Neural cell (in vitro differentiated cells): Measurements from ENCODE around the gene IL23R. TPM values are rescaled to one million over a fixed set of nuclear protein-coding genes. Genes with fewer than 3 reads are reported as not detected.

Experiments
- H2AFZ ChIP-seq: fragments of 200-600, 300-800 bp; sonication (generic), shearing (Covaris generic); 2 replicates; pipeline ENCODE4 v1.6.0; 2014; ENCODE audit warnings: low read depth, mild to moderate bottlenecking, antibody characterized with exemption, low read length, moderate library complexity
- H3F3A ChIP-seq: fragments of 200-600 bp; shearing (Covaris generic); 2 replicates; pipeline ENCODE4 v1.6.1; 2016; ENCODE audit warnings: mild to moderate bottlenecking, moderate library complexity, mixed read lengths, antibody characterized with exemption, low read length; ENCODE audit not compliant: insufficient read depth, poor library complexity, severe bottlenecking
- H3K27ac ChIP-seq: fragments of 200-600, 300-800 bp; sonication (generic), shearing (Covaris generic); 2 replicates; pipeline ENCODE4 v1.5.1; 2014; ENCODE audit warnings: mild to moderate bottlenecking, low read length, moderate library complexity
- H3K27me3 ChIP-seq: fragments of 300-800, 200-600 bp; sonication (generic), shearing (Covaris generic); 2 replicates; pipeline ENCODE4 v1.6.0; 2014; ENCODE audit warnings: mild to moderate bottlenecking, low read depth, low read length, moderate library complexity; ENCODE audit not compliant: insufficient read depth
- H3K36me3 ChIP-seq: fragments of 300-800, 200-600 bp; sonication (generic), shearing (Covaris generic); 2 replicates; pipeline ENCODE4 v1.5.1; 2014; ENCODE audit warnings: mild to moderate bottlenecking, antibody characterized with exemption, low read length, moderate library complexity; ENCODE audit not compliant: insufficient read depth
- H3K4me2 ChIP-seq: fragments of 300-800, 200-600 bp; sonication (generic), shearing (Covaris generic); 2 replicates; pipeline ENCODE4 v1.6.0; 2014; ENCODE audit warnings: mild to moderate bottlenecking, low read length
- H3K4me3 ChIP-seq: fragments of 300-800, 200-600 bp; sonication (generic), shearing (Covaris generic); 2 replicates; pipeline ENCODE4 v1.5.1; 2014; ENCODE audit warnings: mild to moderate bottlenecking, low read length, moderate library complexity
- H3K79me2 ChIP-seq: fragments of 200-600 bp; shearing (Covaris generic); replicated peaks from 2 replicates; pipeline ENCODE4 v1.6.0; 2014; ENCODE audit warnings: mild to moderate bottlenecking, low read length, moderate library complexity; ENCODE audit not compliant: insufficient read depth
- H3K9ac ChIP-seq: fragments of 300-800, 200-600 bp; sonication (generic), shearing (Covaris generic); 2 replicates; pipeline ENCODE4 v1.6.1; 2016; ENCODE audit warnings: mild to moderate bottlenecking, low read length, mixed read lengths
- H3K9me2 ChIP-seq: fragments of 200-600 bp; shearing (Covaris generic); 2 replicates; pipeline ENCODE4 v1.6.1; 2016; ENCODE audit warnings: mild to moderate bottlenecking, low read length, mixed read lengths; ENCODE audit not compliant: insufficient read depth
- H3K9me3 ChIP-seq: fragments of 200-600, 300-800 bp; sonication (generic), shearing (Covaris generic); 2 replicates; pipeline ENCODE4 v1.6.1; 2016; ENCODE audit warnings: mild to moderate bottlenecking, mixed run types, low read length, moderate library complexity, mixed read lengths
- H4K20me1 ChIP-seq: fragments of 200-600 bp; shearing (Covaris generic); 2 replicates; pipeline ENCODE4 v1.6.1; 2016; ENCODE audit warnings: mild to moderate bottlenecking, mixed run types; ENCODE audit not compliant: insufficient read depth
- EP300 ChIP-seq: fragments of 450-650 bp; conservative IDR thresholded peaks from 2 replicates; pipeline ENCODE4 v1.6.1; 2014; ENCODE audit warnings: antibody characterized with exemption, mild to moderate bottlenecking, moderate library complexity; ENCODE audit not compliant: poor library complexity, severe bottlenecking
- MXI1 ChIP-seq: fragments of 450-650 bp; conservative IDR thresholded peaks from 2 replicates; pipeline ENCODE4 v1.6.1; 2014; ENCODE audit warnings: antibody characterized with exemption, mild to moderate bottlenecking; ENCODE audit not compliant: poor library complexity, severe bottlenecking
- POLR2AphosphoS5 ChIP-seq: IDR thresholded peaks from 2 replicates; pipeline ENCODE4 v1.6.1; 2012
- RAD21 ChIP-seq: fragments of 450-650 bp; conservative IDR thresholded peaks from 2 replicates; pipeline ENCODE4 v1.6.1; 2014; ENCODE audit warnings: antibody characterized with exemption, mild to moderate bottlenecking, moderate library complexity
- SMC3 ChIP-seq: fragments of 450-650 bp; conservative IDR thresholded peaks from 2 replicates; pipeline ENCODE4 v1.6.1; 2014; ENCODE audit warnings: antibody characterized with exemption, mild to moderate bottlenecking, moderate library complexity; ENCODE audit not compliant: poor library complexity
- TAF1 ChIP-seq: IDR thresholded peaks from 2 replicates; pipeline ENCODE4 v1.6.1; 2012; ENCODE audit warnings: low read depth
- polyA plus RNA-seq: library from polyadenylated mRNA; depleted of rRNA; stranded (reverse); fragments of >200 nt; gene quantifications from 2 replicates; pipeline ENCODE4 v1.2.3, GENCODE V29; 2014
- TF ChIP-seq, protein P1 (sequence below): IDR thresholded peaks from 2 replicates; pipeline ENCODE4 v1.6.1; 2012; ENCODE audit warnings: borderline replicate concordance
- TF ChIP-seq, protein P2 (sequence below): fragments of 450-650 bp; IDR thresholded peaks from 2 replicates; pipeline ENCODE4 v1.5.1; 2014; ENCODE audit warnings: antibody characterized with exemption, mild to moderate bottlenecking, moderate library complexity; ENCODE audit not compliant: poor library complexity, severe bottlenecking

The IL23R gene
- polyA plus RNA-seq, 1 donor from 2014 or later = not detected

DNA sequence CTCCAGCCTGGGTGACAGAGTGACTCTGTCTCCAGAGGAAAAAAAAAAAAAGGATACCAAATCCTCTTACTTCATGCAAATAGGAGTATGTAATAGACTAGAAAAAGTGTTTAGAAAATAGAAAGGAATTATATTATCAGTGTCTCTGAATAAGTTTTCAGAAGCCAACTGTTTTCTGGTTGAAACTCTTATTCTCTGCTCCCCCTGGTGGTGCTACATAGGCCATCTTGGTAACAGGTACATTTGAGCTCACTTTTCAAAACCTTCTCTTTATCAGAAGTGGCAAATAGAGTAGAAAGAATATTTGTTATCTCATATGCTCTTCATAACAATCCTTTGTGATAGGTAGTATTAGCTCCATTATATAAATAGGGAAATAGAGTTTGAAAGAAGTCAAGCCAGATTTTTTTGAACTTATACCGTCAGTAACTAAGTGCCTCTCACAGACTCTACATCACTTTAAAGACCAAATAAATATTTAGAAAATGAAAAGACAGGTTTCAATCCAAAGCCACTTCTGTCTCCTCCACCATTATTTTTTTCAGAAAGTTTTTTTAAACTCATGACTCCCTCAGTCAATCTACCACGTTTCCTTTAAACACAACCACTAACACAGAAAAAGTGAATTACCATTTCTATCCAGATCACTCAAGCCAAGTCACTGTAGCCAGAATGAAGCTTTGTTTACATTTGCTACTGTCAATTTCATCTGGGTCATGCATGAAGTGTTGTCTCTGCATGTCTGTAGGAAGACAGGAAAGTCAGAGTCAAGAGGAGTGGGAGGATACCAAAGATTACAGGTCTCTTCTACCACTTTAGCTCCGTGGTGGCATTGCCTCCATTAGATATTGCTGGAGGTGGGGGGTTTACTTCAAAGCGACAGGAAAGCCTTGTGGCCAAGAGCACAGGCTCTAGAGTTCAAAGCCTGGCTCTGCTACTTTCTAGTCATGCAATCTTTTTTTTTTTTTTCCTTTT is 45.6 kb downstream of the IL23R start:
- Histone ChIP-seq H3K27ac (no peak overlapping the region), H3K79me2 (no peaks in the 10 kb centered on the region), H3K9me3 (no peaks in the 10 kb centered on the region), H3K9ac (no peak overlapping the region), H3K27me3 (no peaks in the 10 kb centered on the region), H2AFZ (no peak overlapping the region), H3K4me2 (no peak overlapping the region), H3K36me3 (no peaks in the 10 kb centered on the region), H4K20me1 (no peaks in the 10 kb centered on the region), H3K9me2 (no peaks in the 10 kb centered on the region), H3F3A (no peaks in the 10 kb centered on the region), H3K4me3 (no peak overlapping the region)
- TF ChIP-seq EP300 (no peak), SMC3 (peak; percentile 66), RAD21 (peak; percentile 43), MXI1 (no peak), TAF1 (no peak), POLR2AphosphoS5 (no peak)
- TF ChIP-seq, protein P1, sequence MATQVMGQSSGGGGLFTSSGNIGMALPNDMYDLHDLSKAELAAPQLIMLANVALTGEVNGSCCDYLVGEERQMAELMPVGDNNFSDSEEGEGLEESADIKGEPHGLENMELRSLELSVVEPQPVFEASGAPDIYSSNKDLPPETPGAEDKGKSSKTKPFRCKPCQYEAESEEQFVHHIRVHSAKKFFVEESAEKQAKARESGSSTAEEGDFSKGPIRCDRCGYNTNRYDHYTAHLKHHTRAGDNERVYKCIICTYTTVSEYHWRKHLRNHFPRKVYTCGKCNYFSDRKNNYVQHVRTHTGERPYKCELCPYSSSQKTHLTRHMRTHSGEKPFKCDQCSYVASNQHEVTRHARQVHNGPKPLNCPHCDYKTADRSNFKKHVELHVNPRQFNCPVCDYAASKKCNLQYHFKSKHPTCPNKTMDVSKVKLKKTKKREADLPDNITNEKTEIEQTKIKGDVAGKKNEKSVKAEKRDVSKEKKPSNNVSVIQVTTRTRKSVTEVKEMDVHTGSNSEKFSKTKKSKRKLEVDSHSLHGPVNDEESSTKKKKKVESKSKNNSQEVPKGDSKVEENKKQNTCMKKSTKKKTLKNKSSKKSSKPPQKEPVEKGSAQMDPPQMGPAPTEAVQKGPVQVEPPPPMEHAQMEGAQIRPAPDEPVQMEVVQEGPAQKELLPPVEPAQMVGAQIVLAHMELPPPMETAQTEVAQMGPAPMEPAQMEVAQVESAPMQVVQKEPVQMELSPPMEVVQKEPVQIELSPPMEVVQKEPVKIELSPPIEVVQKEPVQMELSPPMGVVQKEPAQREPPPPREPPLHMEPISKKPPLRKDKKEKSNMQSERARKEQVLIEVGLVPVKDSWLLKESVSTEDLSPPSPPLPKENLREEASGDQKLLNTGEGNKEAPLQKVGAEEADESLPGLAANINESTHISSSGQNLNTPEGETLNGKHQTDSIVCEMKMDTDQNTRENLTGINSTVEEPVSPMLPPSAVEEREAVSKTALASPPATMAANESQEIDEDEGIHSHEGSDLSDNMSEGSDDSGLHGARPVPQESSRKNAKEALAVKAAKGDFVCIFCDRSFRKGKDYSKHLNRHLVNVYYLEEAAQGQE = no peak
- TF ChIP-seq, protein P2, sequence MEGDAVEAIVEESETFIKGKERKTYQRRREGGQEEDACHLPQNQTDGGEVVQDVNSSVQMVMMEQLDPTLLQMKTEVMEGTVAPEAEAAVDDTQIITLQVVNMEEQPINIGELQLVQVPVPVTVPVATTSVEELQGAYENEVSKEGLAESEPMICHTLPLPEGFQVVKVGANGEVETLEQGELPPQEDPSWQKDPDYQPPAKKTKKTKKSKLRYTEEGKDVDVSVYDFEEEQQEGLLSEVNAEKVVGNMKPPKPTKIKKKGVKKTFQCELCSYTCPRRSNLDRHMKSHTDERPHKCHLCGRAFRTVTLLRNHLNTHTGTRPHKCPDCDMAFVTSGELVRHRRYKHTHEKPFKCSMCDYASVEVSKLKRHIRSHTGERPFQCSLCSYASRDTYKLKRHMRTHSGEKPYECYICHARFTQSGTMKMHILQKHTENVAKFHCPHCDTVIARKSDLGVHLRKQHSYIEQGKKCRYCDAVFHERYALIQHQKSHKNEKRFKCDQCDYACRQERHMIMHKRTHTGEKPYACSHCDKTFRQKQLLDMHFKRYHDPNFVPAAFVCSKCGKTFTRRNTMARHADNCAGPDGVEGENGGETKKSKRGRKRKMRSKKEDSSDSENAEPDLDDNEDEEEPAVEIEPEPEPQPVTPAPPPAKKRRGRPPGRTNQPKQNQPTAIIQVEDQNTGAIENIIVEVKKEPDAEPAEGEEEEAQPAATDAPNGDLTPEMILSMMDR = peak; percentile 62

- TF ChIP-seq MXI1 = no peak
- TF ChIP-seq, protein P2 = peak; percentile 52
- no peak for TF ChIP-seq RAD21
- H3K9me3 ChIP-seq = no peaks in the 10 kb centered on the region
- H3K4me3 ChIP-seq = no peak overlapping the region
- no peaks in the 10 kb centered on the region for H4K20me1 ChIP-seq
- H3K79me2 ChIP-seq = no peaks in the 10 kb centered on the region
- H3K36me3 ChIP-seq = no peaks in the 10 kb centered on the region
- H3K9me2 ChIP-seq = no peaks in the 10 kb centered on the region
- H3K4me2 ChIP-seq = no peak overlapping the region
- no peak overlapping the region for H3K27ac ChIP-seq
- H2AFZ ChIP-seq = no peak overlapping the region
- H3F3A ChIP-seq = no peaks in the 10 kb centered on the region
- H3K9ac ChIP-seq = no peak overlapping the region
- H3K27me3 ChIP-seq = no peaks in the 10 kb centered on the region
Measured at GRCh38 chr1:67213164-67213563, 46.9 kb downstream of the IL23R start.
